GM21529 (cell line): ENCODE results near the gene MAD1L1.

Experiments
- ATAC-seq: cut with Tn5 transposase; IDR thresholded peaks from one replicate; pipeline ENCODE4 v1.9.1; 2021; ENCODE audit not compliant: unreplicated experiment

The MAD1L1 gene

GRCh38 chr7:1906087-1906830 is 326.5 kb downstream of the MAD1L1 start:
- ATAC-seq: no peak

- no peak for ATAC-seq
These were observed 330.4 kb downstream of the MAD1L1 start for GRCh38 chr7:1902231-1902855.

- no peak for ATAC-seq
These were observed 331.1 kb downstream of the MAD1L1 start for GRCh38 chr7:1901431-1902210.

- no peak for ATAC-seq
These were observed 331.9 kb downstream of the MAD1L1 start for GRCh38 chr7:1900847-1901246.

- no peak for ATAC-seq
These were observed 332.6 kb downstream of the MAD1L1 start for GRCh38 chr7:1899951-1900762.

GRCh38 chr7:1899196-1899595 is 333.5 kb downstream of the MAD1L1 start:
- no peak for ATAC-seq

- ATAC-seq: no peak
These were observed 334.0 kb downstream of the MAD1L1 start for GRCh38 chr7:1898628-1899185.

GRCh38 chr7:1897861-1898627 is 334.7 kb downstream of the MAD1L1 start:
- no peak for ATAC-seq

GRCh38 chr7:1897076-1897860 is 335.5 kb downstream of the MAD1L1 start:
- ATAC-seq: no peak

- no peak for ATAC-seq
These were observed 336.9 kb downstream of the MAD1L1 start for GRCh38 chr7:1895664-1896515.

- ATAC-seq: no peak
These were observed 337.7 kb downstream of the MAD1L1 start for GRCh38 chr7:1894906-1895663.

GRCh38 chr7:1894313-1894900 is 338.3 kb downstream of the MAD1L1 start:
- ATAC-seq: no peak

- ATAC-seq: no peak
These were observed 339.3 kb downstream of the MAD1L1 start for GRCh38 chr7:1893451-1893850.

- no peak for ATAC-seq
These were observed 339.7 kb downstream of the MAD1L1 start for GRCh38 chr7:1893036-1893435.

- ATAC-seq: no peak
These were observed 340.5 kb downstream of the MAD1L1 start for GRCh38 chr7:1892011-1892965.
